GM23338 (cell line): ENCODE measurements around the gene CHRNA10.

Source experiments
- EZH2 ChIP-seq: fragments of 200-600 bp; sonication (generic); IDR thresholded peaks from one replicate; pipeline ENCODE4 v1.8.0; 2017; ENCODE audit warnings: antibody characterized with exemption, mild to moderate bottlenecking, low read depth; ENCODE audit not compliant: unreplicated experiment
- TF ChIP-seq, protein P1 (sequence below), 2 experiments: fragments of 200-600 bp in 1 of 2; sonication (generic) in 1 of 2; conservative IDR thresholded peaks; 2 replicates each; pipeline versions ENCODE4 v1.5.1 to v1.6.1; 2016 to 2017; ENCODE audit warnings: antibody characterized with exemption in 2 of 2, low read depth in 2 of 2, mild to moderate bottlenecking in 2 of 2, moderate library complexity in 1 of 2

DNA sequence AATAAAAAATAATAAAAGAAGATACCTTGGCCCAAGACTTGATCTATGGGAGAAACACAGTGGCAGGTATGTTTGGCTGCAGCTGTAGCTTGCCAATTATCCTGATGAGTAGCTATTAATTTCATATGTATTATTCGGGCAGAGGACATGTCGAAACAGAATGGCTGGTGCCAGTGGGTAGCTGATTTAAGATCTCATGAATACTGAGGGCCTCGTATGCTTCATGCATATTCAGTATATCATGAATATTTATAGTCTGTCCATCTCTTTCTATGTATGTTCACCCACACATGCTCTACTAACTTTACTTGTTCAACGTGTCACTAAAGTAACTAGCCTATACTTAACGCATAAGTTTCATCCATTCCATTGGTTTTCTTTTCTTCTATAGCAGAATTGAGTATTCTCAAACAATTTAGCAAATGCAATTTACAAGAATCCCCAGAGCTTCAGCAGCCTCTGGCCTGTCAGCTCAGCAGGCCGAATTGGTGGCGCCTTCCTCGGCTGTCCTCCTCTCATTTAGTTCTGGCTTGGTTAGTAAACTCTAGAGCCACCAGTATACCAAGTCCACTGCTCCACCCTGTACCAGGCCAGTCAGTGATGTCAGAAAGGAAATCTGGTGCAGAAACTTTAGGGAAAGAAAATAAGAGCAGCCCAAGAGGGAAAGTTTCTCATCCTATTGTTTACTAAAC, 47.3 kb downstream of the CHRNA10 start:
- no peak for TF ChIP-seq EZH2
- TF ChIP-seq, protein P1, sequence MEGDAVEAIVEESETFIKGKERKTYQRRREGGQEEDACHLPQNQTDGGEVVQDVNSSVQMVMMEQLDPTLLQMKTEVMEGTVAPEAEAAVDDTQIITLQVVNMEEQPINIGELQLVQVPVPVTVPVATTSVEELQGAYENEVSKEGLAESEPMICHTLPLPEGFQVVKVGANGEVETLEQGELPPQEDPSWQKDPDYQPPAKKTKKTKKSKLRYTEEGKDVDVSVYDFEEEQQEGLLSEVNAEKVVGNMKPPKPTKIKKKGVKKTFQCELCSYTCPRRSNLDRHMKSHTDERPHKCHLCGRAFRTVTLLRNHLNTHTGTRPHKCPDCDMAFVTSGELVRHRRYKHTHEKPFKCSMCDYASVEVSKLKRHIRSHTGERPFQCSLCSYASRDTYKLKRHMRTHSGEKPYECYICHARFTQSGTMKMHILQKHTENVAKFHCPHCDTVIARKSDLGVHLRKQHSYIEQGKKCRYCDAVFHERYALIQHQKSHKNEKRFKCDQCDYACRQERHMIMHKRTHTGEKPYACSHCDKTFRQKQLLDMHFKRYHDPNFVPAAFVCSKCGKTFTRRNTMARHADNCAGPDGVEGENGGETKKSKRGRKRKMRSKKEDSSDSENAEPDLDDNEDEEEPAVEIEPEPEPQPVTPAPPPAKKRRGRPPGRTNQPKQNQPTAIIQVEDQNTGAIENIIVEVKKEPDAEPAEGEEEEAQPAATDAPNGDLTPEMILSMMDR (conservative IDR thresholded peaks at IDR 0.05; ENCODE audit: low read depth in 2 of 2), result no peak
